ENCODE measurements around the gene OVCA2. TPM values are rescaled to one million over a fixed set of nuclear protein-coding genes. Genes with fewer than 3 reads are reported as not detected.

OVCA2 gene
- total and polyA plus RNA-seq, 10 donors, result 20.9 to 68.8 (median 35.6) TPM

GRCh38 chr17:2049333-2050299, 7.8 kb downstream of the OVCA2 start:
- intact Hi-C loops (cut with DNase I; ENCODE audit: low total_unique reads), result loop anchor here (10.0 kb wide), 1 partner anchor 235 kb away; no protein-coding TSS in a partner anchor
- peaks cover 39 to 53% (median 46%) of the 10 kb centered on the region in 6 donors for H3K4me1 ChIP-seq
- no peak for TF ChIP-seq POLR2A (IDR thresholded peaks at IDR 0.05)
- peak in 2 of 3 donors; percentile 38 to 51 for TF ChIP-seq POLR2AphosphoS5 (IDR thresholded peaks at IDR 0.05)
- 4 to 23% (median 4%) methylated on average over 13 to 104 of the region's 104 CpGs for WGBS, 5 donors
- H3K9me3 ChIP-seq, result no peaks in the 10 kb centered on the region
- H3K36me3 ChIP-seq, result peaks cover 0 to 3% (median 0%) of the 10 kb centered on the region in 6 donors
- peak overlapping the region in 4 of 8 donors; percentile 8 to 60 (median 56) for H3K27ac ChIP-seq
- DNase-seq, result peak; percentile 96
- H3K4me3 ChIP-seq, result peak overlapping the region; percentile 76 to 93 (median 86)
- peaks cover 0 to 67% (median 34%) of the 10 kb centered on the region in 7 donors for H3K27me3 ChIP-seq (replicated peaks in 1 of 7)

DNA sequence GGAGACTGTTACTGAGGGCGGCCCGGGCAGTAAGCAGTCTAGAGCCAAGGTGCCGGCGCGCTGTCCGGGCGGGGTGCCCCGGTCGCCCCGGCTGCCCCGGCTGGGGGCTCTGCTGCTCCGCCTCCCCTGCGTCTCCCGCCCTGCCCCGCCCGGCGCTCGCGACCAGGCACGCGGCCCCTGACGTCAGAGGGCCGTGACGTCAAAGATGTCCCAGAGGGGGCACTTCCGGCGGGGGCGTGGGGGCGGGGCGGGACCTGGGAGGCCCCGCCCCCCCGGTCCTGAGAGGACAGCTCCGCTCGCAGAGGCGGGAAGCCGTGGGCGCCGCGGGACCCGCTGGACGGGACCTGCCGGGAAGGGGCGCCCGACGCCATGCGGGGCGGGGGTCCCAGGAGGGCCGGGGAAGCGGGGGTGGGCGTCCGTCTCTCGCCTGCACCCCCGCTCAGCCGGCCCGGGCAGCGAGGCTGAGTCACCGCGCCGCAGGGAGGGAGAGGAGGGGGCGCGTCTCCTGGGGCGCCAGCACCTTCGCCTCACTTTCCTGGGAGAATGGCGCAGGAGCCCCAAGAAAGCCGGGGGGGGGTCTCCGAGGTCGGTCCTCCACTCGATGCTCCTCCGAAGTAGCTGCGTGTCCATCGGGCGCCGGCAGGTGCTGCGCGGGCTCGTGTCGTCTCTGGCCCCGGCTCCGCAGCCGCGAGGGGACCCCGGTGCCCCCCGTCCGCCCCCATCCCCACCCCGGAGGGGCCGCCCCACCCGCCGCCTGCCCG, 8.7 kb downstream of the OVCA2 start:
- H3K4me3 ChIP-seq, result peak overlapping the region; percentile 49 to 93 (median 80)
- no peaks in the 10 kb centered on the region for H3K9me3 ChIP-seq
- 0 to 2% (median 1%) methylated on average over 7 to 88 of the region's 88 CpGs for WGBS, 5 donors
- peak overlapping the region in 3 of 8 donors; percentile 53 to 60 (median 58) for H3K27ac ChIP-seq
- TF ChIP-seq POLR2AphosphoS5 (IDR thresholded peaks at IDR 0.05) (no peak), CTCF (IDR thresholded peaks at IDR 0.05 in 8 of 11, conservative IDR thresholded peaks at IDR 0.05 in 3 of 11) (peak in 1 of 11 experiments; percentile 18), POLR2A (IDR thresholded peaks at IDR 0.05) (no peak)
- intact Hi-C loops (cut with DNase I; ENCODE audit: low total_unique reads), result loop anchor here (10.0 kb wide), 1 partner anchor 234 kb away; no protein-coding TSS in a partner anchor
- H3K27me3 ChIP-seq (replicated peaks in 1 of 7), result peaks cover 0 to 75% (median 34%) of the 10 kb centered on the region in 7 donors
- H3K36me3 ChIP-seq, result no peaks in the 10 kb centered on the region
- peak; percentile 91 for DNase-seq
- peaks cover 41 to 61% (median 55%) of the 10 kb centered on the region in 6 donors for H3K4me1 ChIP-seq

GRCh38 chr17:2051061-2051932, 9.5 kb downstream of the OVCA2 start:
- Histone ChIP-seq H3K9me3 (no peaks in the 10 kb centered on the region), H3K27ac (peak overlapping the region in 2 of 8 donors; percentile 18 to 60), H3K4me3 (peak overlapping the region; percentile 49 to 93 (median 80)), H3K27me3 (replicated peaks in 1 of 7) (peaks cover 0 to 84% (median 34%) of the 10 kb centered on the region in 7 donors), H3K4me1 (peaks cover 43 to 68% (median 62%) of the 10 kb centered on the region in 6 donors), H3K36me3 (no peaks in the 10 kb centered on the region)
- 5 to 14% (median 9%) methylated on average over 26 to 81 of the region's 81 CpGs for WGBS, 5 donors
- peak; percentile 85 for DNase-seq
- intact Hi-C loops (cut with DNase I; ENCODE audit: low total_unique reads), result loop anchor here (10.0 kb wide), 1 partner anchor 234 kb away; no protein-coding TSS in a partner anchor
- TF ChIP-seq POLR2AphosphoS5 (IDR thresholded peaks at IDR 0.05) (peak in 1 of 3 donors; percentile 42), POLR2A (IDR thresholded peaks at IDR 0.05) (no peak)

DNA sequence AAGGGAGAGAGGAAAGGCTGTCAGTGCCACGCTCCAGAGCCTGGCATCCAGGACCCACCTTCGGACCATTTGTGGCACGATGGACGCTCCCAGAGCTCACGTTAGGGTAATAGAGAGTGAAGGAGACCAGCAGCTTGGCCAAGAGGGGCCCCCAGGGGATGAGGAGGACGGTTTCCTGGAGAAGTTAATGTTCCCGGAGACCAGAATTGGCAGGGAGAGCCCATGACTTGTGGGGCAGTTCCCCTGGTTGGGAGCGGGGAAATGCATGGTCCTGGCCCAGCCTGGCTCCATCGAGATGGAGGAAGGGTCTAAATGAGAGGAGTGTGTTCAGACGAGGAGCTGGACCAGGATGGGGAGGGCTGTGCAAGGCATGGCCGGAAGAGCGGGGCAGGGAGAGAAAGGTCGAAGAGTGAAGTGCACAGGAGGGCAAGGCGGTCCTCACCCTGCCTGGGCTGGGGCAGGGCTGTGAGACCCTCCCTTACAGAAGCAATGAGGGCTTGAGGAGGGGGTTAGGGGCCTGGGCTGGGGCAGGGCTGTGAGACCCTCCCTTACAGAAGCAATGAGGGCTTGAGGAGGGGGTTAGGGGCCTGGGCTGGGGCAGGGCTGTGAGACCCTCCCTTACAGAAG, 10.2 kb downstream of the OVCA2 start:
- intact Hi-C loops (cut with DNase I; ENCODE audit: low total_unique reads), result loop anchor here (10.0 kb wide), 1 partner anchor 233 kb away; no protein-coding TSS in a partner anchor
- Histone ChIP-seq H3K4me3 (no peak overlapping the region), H3K36me3 (peaks cover 0 to 3% (median 0%) of the 10 kb centered on the region in 6 donors), H3K9me3 (no peaks in the 10 kb centered on the region), H3K4me1 (peaks cover 47 to 76% (median 69%) of the 10 kb centered on the region in 6 donors), H3K27ac (no peak overlapping the region), H3K27me3 (replicated peaks in 1 of 7) (peaks cover 0 to 91% (median 40%) of the 10 kb centered on the region in 7 donors)
- DNase-seq, result no peak
- TF ChIP-seq CTCF (IDR thresholded peaks at IDR 0.05 in 8 of 11, conservative IDR thresholded peaks at IDR 0.05 in 3 of 11) (no peak), POLR2AphosphoS5 (IDR thresholded peaks at IDR 0.05) (no peak), POLR2A (IDR thresholded peaks at IDR 0.05) (no peak)
- WGBS, 5 donors, result 48 to 58% (median 54%) methylated on average over 14 of the region's 14 CpGs

Data from spleen (tissue), 11 donors.